ENCODE measurements around the gene PIGM. TPM values are rescaled to one million over a fixed set of nuclear protein-coding genes. Genes with fewer than 3 reads are reported as not detected.

Gene PIGM
- total RNA-seq, 1 experiment from 2014 or later = 4.0 TPM

DNA sequence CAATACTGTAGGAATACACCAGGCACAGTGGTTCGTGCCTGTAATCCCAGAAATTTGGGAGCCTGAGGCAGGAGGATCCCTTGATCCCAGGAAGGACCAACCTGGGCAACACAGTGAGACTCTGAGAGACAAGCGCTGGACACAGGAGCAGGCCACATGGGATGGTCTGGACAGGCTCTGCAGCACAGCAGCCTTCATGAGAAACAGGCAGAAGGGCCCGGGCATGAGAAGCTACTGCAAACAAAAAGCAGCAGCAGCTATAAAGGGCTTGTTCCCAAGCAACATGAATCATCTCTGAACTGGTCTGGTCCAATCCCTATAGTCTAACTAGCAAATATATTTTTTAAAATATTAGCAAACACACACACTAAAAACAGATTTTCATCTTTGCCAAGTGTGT is 42.2 kb downstream of the PIGM start:
- DNase-seq (ENCODE audit: low spot score) = no peak

GRCh38 chr1:159988006-159988405 is 43.8 kb downstream of the PIGM start:
- no peak for DNase-seq (ENCODE audit: low spot score)

DNA sequence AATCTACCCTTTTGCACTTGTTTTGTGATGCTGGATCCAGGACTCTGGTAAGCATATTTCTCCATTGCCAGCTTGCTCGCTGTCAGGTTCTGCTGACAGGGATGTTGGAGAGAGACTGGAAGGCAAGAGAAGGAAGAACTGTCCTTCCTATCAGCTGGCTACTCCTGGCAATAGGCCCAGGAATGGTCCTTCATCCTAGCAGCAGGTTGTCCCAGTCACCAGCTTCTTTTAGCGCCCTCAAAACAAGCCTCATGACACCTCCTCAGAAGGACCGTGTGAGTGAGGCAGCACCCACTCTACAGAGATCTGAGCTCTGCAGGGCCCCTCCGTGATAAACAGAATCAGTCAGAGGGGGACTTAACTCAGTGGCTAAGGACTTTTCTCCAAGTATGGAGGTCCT is 44.6 kb downstream of the PIGM start:
- no peak for DNase-seq (ENCODE audit: low spot score)

DNA sequence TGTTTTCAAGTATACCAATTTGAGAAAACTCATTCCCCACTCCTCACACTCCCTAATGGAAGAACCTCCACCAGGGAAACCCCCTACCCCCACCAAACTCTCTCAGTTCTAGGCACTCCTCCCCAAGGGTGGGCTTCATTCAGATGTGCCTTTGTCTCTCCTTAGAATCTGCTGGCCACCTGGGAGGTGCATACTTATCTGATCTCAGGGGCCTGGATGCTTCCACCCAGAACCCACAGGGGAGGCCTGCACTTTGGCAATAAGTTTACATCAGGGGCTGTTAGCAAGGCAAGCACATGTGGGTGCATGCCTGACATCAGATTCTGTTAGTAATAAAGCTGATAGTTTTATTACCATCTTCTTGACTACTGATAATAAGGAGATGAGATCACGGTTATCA is 45.3 kb downstream of the PIGM start:
- no peak for DNase-seq (ENCODE audit: low spot score)

GRCh38 chr1:159986093-159986492 is 45.7 kb downstream of the PIGM start:
- no peak for DNase-seq (ENCODE audit: low spot score)

- no peak for DNase-seq (ENCODE audit: low spot score)
Measured at GRCh38 chr1:159985473-159985872, 46.3 kb downstream of the PIGM start.

DNA sequence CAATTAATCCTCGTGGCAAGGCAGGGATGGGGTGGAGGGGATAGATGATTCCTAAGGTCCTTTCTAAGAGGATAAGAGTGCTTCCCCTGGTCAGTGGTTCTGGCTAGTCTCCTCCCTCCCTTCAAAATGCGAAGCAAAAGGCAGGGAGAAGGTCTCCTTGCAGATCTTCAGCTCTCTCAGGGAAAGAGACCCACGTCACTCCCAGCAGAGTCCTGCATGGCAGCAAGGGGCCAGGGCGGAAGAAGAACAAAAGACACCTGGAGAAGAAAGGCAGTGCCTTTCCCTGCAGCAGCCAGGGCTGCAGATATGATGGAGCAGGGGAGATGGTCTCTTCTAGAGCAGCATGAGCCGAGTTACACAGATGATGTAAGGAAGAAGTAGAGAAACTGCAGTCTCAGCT is 48.1 kb downstream of the PIGM start:
- no peak for DNase-seq (ENCODE audit: low spot score)

- DNase-seq (ENCODE audit: low spot score) = no peak
Measured at GRCh38 chr1:159982280-159982679, 49.5 kb downstream of the PIGM start.

DNA sequence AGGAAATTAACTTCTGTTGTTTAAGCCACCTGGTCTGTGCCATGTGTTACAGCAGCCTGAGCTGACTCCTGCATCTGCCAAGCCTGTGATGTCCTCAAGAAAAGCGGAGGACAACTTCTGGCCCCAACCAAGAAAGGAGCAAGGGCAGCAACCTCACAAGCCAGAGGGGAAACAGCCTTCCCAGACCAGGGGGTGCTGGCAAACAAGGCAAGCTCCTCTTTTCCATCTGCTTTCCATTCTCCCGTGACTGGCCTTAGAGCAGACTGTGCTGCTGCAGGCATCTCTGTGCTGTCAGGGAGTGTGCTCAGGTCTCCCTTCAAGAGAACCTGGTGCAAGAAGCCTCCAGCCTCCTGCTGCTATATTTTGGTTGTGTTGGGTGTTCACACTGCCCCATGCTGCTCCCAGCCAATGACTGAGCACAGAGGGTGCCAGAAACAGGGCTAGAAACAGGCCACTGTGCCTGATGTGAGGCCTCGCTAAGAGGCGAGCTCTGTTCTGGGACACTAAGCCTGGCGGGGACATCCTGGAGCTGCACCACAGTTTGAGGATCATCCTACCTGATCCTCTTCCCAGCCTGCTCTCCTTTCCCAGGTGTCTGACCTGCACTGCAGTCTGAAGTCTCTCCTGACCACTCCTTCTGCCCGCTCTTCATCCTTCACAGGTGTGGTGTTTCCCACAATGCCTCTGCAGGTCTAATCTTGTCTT is 50.3 kb downstream of the PIGM start:
- DNase-seq (ENCODE audit: low spot score) = no peak

DNA sequence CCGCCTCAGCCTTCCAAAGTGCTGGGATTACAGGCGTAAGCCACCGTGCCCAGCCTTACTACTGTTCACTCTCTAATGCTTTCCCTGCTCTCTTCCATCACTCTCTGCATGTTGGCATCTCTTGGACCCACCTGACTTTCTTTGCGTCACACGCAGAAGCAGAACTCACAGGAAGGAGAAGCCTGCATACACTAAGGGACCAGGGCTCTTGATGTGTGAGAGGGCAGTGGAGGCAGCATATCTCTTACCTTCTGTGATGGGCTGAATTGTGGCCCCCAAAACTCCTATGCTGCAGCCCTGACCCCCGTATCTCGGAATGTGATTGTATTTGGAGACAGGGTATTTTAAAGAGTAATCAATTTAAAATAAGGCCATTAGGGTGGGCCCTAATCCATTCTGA is 51.0 kb downstream of the PIGM start:
- DNase-seq (ENCODE audit: low spot score) = no peak

DNA sequence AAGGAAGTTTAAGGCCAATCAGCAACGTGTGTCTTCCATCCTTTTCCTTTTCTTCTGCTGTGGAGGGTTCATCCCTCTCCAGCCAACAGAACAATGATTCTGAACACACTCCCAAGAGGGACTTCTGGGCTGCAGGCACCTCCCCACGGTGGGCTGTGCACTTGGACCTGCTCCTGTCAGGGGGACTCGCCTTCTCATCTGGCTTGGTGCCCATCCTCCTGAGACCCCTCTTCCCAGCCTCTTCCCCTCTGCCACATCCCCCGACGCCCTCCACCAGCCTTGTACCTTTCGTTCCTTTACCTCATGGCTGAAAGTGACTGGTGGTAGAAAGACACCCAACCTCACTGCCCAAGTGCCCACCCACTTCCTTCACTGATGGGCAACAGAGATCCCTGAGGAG is 51.7 kb downstream of the PIGM start:
- DNase-seq (ENCODE audit: low spot score) = no peak

- DNase-seq (ENCODE audit: low spot score) = no peak
Measured at GRCh38 chr1:159979257-159979656, 52.5 kb downstream of the PIGM start.

DNA sequence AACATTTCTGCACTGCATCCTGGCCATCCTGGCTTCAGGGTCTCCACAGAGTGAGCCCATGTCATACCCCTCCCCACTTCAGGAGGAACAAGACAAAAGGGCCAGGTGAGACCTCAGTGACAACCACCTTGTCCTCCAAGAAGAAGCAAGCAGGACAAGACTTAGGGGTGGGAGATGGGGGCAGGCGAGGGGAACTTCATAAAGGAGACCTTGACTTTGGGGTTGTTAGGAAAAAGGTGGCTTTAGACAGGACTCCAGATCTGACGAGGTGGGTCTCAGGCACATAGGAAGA is 53.7 kb downstream of the PIGM start:
- no peak for DNase-seq (ENCODE audit: low spot score)

DNA sequence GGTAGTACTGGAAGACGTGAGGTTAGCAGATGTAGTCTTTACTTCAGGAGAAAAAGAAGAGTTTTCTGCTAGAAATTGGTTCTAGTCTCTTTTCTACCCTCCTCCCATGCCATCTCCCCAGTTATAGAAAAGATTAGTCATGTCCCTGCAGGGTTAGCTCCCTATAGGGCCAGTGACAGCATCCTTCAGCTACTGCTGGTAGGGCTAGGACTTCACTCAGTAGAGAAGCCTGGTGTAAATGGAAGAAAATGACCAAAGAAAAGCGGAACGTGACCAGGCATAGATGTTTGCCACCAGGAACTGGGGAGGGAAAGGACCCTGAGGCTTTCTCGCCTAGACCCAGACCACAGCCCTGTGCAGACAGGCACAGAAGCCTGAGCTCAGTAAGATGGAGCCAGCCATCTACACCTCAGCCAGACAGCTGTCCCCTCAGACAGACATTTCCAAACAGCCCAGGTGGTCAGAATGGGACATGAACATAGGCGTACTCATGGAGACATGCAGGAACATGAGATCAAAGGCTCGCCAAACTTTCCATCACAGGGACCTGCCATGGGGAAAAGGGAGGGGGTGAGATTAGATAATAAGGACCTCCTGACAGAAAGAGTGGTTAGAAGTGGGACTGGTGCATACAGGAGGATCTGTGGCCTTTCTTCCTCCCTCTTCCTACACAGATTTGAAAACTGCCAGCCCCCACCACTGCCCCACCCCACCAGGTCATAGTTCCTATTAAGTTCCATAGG is 54.3 kb downstream of the PIGM start:
- DNase-seq (ENCODE audit: low spot score) = no peak

Other genes with a start within 250 kb of the PIGM start
- gene FCRL6, start 229.6 kb downstream of the PIGM start, total RNA-seq (2014; rRNA removed; shearing (Covaris generic)) = not detected in 2 replicates
- gene SLAMF8, start 205.1 kb downstream of the PIGM start, total RNA-seq (2014; rRNA removed; shearing (Covaris generic)) = not detected in 2 replicates
- gene VSIG8, start 169.3 kb downstream of the PIGM start, total RNA-seq (2014; rRNA removed; shearing (Covaris generic)) = 0.13 and 0.44 TPM in 2 replicates
- 0.76 TPM in 1 of 2 replicates, not detected in the other for gene CFAP45, start 131.8 kb downstream of the PIGM start, total RNA-seq (2014; rRNA removed; shearing (Covaris generic))
- gene TAGLN2, start 106.5 kb downstream of the PIGM start, total RNA-seq (2014; rRNA removed; shearing (Covaris generic)) = 778 and 828 TPM in 2 replicates
- 5.9 and 6.5 TPM in 2 replicates for gene IGSF9, start 86.4 kb downstream of the PIGM start, total RNA-seq (2014; rRNA removed; shearing (Covaris generic))
- not detected in 2 replicates for gene SLAMF9, start 77.8 kb downstream of the PIGM start, total RNA-seq (2014; rRNA removed; shearing (Covaris generic))
- not detected in 2 replicates for gene KCNJ10, start 38.2 kb upstream of the PIGM start, total RNA-seq (2014; rRNA removed; shearing (Covaris generic))
- gene KCNJ9, start 49.5 kb upstream of the PIGM start, total RNA-seq (2014; rRNA removed; shearing (Covaris generic)) = not detected in 2 replicates
- gene IGSF8, start 66.6 kb upstream of the PIGM start, total RNA-seq (2014; rRNA removed; shearing (Covaris generic)) = 21.9 and 24.7 TPM in 2 replicates
- not detected in 2 replicates for gene ATP1A2, start 83.8 kb upstream of the PIGM start, total RNA-seq (2014; rRNA removed; shearing (Covaris generic))
- gene ATP1A4, start 119.6 kb upstream of the PIGM start, total RNA-seq (2014; rRNA removed; shearing (Covaris generic)) = not detected in 2 replicates
- not detected in 2 replicates for gene CASQ1, start 158.6 kb upstream of the PIGM start, total RNA-seq (2014; rRNA removed; shearing (Covaris generic))
- gene PEA15, start 173.4 kb upstream of the PIGM start, total RNA-seq (2014; rRNA removed; shearing (Covaris generic)) = 31.6 and 38.7 TPM in 2 replicates
- gene DCAF8, start 230.6 kb upstream of the PIGM start, total RNA-seq (2014; rRNA removed; shearing (Covaris generic)) = 54.1 and 69.3 TPM in 2 replicates